Left renal cortex interstitium (tissue), 4 donors: ENCODE measurements around the gene SMIM22. TPM values are rescaled to one million over a fixed set of nuclear protein-coding genes. Genes with fewer than 3 reads are reported as not detected.
"Not testable (repeated sequence)": the region's sequence is repeated elsewhere in the genome, so short reads cannot be mapped to it uniquely, and the experiment has no call there.

ENCODE experiments used
- DNase-seq, 4 donors: peaks; one replicate each; pipeline ENCODE4 v3.0.0-alpha.2; 2013; ENCODE audit warnings: low read depth in 4 of 4, low spot score in 2 of 4, missing footprints in 1 of 4
- polyA plus RNA-seq, 4 donors: library from polyadenylated mRNA; unstranded; fragments of 120-200 nt; gene quantifications; one replicate each; pipeline ENCODE4 v1.2.1, GENCODE V29; 2013; ENCODE audit not compliant: insufficient read length in 4 of 4

SMIM22 gene
- polyA plus RNA-seq, 4 donors = 9.6 to 12.4 (median 11.3) TPM

DNA sequence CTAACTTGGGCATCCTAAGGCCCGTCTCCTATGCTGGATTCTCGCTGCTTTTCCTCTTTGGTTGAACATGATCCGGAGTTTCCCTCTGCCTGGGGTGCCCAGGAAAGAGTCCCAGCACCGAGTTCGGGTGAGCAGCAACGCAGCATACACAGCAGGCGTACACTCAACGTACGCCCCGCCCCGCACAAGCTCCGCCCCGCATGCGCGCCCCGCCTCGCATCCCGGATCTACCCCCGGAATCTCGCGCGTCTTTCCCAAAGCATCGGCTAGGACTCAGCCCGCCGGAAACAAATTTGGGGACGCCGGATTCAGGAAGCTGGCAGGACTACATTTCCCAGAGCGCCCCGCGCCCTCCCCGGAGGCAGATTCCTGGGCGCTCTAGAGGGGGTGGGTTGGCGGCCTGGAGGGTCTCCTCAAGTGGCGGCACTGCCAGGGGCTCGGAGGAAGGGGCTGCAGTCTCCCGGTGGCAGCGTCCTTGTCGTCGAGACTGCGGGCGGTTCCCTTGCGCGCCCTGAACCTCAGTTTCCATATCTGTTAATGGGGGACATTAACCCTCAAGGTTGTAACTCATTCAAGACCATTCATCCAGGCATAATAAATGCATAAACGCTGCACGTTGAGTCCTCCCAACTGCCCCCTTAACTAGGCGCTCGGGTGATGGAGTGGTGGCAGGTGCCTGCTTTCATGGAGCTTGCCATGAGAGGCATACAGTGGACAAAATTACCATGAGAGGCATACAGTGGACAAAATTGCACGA, 26.4 kb upstream of the SMIM22 start:
- peak; percentile 77 to 95 (median 87) for DNase-seq

DNA sequence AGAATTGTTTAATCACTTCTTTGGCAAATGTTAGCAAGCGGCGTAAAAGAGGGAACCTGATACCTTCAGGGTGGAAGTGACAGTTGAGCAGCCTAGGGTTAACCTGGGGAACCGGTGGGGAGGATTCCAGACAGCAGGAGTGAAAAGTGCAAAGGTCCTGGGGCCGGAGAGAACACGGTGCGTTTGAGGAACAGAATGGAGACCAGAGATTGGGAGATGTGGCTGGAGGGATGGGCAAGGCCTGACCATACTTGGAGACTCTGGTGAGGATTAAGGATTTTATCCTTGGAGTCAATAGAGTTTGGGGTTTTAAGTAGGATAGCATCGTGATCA, 25.9 kb upstream of the SMIM22 start:
- DNase-seq = no peak

GRCh38 chr16:4771646-4772045, 23.5 kb upstream of the SMIM22 start:
- no peak for DNase-seq

- DNase-seq = no peak
Measured at GRCh38 chr16:4772351-4772750, 22.8 kb upstream of the SMIM22 start.

GRCh38 chr16:4775005-4775404, 20.2 kb upstream of the SMIM22 start:
- DNase-seq = no peak

- no peak for DNase-seq
Measured at GRCh38 chr16:4776141-4776705, 18.9 kb upstream of the SMIM22 start.

DNA sequence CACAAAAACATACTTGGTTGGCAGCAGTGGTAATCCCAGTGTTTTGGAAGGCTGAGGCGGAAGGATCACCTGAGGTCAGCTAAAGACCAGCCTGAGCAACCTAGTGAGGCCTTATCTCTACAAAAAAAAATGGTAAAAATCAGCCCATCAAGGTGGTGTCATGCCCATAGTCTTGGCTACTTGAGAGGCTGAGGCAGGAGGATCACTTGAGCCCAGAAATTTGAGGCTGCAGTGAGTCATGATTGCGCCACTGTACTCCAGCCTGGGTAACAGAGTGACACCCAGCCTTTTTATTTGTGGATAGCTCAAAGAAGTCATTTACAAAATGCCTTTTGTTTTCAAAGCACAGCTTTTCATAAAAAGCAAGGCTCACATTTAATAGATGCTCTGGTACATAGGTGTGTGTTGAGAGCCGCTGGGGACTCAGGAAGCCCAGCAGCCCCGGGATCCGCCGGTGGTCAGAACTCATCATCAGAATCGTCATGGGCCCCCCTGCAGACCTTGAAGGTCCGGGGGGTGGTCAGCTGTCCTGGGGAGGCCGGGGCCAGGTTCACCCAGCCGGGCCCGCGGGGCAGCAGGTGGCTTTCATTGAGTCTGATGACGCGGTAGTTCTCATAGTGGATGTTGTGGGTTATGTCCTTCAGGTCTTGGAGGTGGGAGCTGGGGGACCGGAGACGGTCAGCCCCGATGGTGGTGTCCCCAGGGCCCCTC, 17.7 kb upstream of the SMIM22 start:
- DNase-seq = no peak

DNA sequence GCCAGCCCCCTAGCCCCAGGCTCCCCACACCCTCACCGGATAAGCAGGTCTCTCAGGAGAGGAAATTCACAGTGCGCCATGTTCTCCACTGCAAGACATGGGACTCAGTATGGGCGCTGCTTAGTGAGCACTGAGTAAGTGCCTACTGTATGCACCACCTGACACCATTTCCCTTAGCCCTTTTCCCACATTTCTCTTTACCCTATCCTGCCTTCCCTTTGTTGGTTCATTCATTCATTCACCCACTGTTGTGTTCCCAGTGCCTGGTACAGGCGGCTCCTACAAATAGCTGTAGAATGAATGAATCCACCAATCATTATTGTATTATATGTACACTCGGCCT, 17.1 kb upstream of the SMIM22 start:
- DNase-seq = no peak

DNA sequence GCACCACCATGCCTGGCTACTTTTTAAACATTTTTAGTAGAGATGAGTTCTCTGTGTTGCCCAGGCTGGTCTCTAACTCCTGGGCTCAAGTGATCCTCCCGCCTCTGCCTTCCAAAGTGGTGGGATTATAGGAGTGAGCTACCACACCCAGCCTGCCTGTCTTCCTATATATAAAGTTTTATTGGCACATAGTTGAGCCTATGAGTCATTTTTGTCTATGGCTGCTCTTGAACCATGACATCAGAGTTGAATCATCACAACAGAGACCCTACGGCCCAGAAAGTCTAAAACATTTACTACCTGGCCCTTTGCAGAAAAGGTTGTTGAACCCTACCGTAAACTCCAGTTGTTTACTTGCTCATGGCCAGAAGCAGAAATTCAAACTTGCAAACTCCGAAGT, 14.9 kb upstream of the SMIM22 start:
- no peak for DNase-seq

DNA sequence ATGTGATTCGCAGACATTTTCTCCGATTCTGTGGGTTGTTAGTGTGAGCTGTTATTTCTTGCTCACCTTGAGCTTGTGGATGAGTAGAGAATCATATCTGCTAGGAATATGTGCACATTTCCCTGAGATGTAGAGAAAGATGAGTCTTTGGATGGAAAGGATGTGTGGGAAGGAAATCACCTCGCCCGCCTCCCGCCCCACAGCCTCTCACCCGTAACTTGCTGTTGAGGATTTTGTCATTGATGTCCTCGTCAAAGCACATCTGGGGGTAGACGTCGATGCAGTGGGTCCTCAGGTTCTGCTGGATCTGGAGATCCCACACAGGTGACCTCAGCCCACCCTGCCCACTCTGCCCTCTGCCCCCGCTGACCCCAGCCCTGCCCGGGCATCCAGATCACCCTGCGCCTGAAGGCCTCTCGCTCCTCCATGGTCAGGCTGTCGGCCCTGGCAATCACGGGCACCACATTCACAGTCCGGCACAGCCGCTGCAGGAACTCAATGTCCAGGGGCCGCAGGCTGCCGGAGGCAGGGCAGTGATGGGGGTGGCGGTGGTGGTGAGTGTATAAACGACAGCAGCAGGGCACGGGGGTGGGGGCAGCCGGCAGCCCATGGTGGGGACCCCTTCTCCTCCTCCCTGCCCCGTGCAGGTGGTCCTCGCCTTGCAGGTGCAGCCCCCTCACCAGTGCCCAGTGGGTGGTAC, 11.8 kb upstream of the SMIM22 start:
- DNase-seq = no peak

DNA sequence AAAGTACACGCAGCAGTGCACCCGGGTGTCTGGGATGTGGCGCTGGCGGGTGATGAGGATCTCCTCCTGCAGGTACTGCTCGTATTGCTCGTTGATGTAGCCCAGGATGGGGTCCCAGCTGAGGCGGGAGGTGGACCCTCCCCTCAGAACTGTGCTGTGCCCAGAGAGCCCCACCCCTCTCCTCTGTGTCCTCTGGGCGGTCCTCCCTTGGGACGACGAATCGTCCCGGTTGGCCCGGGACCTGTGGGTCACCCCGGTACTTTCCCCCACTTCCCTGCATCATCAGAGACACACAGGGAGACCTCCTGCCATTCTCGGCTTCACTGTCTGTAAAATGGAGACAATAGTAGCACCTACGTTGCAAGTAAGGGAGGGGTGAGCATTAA, 11.2 kb upstream of the SMIM22 start:
- DNase-seq = no peak

- not testable (repeated sequence) for DNase-seq
Measured at GRCh38 chr16:4784444-4784987, 10.7 kb upstream of the SMIM22 start.

DNA sequence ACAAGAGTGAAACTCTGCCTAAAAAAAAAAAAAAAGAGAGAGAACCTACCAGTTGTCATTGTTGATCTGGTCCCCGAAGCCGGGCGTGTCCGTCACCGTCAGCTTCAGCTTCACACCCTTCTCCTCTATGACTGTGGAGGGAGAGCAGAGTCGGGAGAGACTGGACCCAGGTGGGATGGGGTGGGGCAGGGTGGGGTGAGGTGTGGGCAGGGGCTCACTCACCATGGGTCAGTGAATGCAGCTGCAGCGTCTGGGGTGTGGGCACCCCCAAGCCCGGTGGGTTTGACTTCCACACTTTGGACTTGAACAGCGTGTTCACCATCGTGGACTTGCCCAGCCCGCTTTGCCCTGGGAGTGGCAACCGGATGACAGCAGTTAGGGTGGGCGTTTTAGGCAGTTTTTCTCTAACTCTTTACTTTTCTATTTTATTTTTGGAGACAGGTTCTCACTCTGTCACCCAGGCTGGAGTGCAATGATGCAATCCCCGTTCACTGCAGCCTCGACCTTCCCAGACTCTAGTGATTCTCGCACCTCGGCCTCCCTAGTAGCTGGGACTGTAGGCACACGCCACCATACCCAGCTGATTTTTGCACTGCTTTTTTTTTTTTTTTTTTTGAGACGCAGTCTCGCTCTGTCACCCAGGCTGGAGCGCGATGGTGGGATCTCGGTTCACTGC, 9.3 kb upstream of the SMIM22 start:
- no peak for DNase-seq

GRCh38 chr16:4787068-4787467, 8.1 kb upstream of the SMIM22 start:
- no peak for DNase-seq

DNA sequence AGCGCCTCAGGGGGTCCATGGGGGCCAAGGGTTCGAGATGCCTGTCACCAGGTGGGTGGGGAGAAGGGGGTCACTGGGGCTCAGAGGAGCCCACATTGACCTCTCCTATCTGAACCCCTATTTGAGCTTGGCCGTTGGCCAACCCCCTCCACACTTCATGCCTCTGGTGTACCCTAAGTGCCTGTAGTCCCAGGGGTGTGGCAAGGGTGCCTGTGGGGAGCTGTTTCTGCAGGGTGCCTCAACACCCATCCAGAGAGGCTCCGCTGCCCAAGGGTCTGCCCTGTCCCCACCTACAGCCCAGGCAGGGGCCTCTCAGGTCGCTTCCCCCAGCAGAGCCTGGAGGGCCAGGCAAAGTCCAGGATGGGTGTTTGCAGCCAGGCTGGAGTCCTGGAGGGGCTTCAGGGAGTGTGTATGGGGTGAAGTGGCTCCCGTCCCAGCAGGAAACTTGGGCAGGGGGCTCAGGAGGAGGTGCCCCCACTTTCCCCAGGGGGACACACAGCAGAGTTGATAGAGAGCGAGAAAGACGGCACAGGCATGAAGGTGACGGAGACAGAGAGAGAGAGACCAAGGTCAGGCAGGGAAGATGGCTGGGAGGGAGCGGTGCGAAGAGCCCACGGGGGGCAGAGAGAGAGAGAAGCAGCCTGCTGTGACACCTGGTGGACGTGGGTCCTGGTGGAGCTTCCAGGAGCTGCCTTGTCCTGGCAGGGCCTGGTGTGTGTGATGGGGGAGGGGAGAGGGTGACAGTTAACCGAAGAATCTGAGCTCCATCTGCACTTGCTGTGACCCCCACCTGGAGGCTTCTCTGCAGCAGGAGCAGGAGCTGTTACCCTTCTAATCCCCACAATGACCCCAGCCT, 7.3 kb upstream of the SMIM22 start, which contains the start of gene SEPTIN12:
TSS of gene SEPTIN12 (minus strand) at position 719 of the 856 bp plus-strand sequence. CDS start at position 19, 700 bp downstream.
- DNase-seq = no peak

- DNase-seq = no peak
Measured at GRCh38 chr16:4788489-4788889, 6.7 kb upstream of the SMIM22 start.

DNA sequence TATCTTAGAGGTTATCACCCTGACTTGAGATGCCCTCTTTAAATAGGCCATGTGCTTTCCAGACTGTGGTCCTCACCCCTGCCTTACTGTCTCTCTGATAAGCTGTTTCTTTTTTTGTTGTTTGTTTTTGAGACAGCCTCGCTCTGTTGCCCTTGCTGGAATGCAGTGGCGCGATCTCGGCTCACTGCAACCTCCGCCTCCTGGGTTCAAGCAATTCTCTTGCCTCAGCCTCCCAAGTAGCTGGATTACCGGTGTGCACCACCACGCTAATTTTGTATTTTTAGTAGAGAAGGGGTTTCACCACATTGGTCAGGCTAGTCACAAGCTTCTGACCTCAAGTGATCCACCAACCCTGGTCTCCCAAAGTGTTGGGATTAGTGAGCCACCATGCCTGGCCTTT, 6.3 kb upstream of the SMIM22 start:
- DNase-seq = no peak

GRCh38 chr16:4790261-4790660, 4.9 kb upstream of the SMIM22 start:
- no peak for DNase-seq

DNA sequence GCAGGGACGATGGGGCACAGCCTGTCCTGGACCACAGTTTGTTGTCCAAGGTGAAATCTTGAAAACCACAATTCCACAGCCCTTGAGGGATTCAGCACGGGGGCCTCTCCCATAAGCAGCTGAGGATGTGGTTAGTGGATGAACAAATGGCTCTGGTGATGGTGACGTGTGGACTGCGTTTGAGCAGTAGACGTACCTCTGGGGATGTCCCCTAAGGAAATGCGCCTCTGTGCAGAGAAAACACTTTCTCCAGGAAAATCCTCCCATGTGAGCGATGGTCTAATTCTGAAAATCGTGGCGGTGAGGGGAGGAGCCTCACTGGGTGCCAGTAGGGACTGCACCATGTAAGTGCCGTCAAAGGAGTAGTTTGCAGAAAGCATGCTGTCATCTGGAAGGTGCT, 4.3 kb upstream of the SMIM22 start:
- no peak for DNase-seq
